HEK293T (cell line): ENCODE data around the gene CYP27C1.

Experiments
- CTCF ChIA-PET: fragments of 350-600 bp; formaldehyde crosslinking; extraction: SDS; loops from one replicate; lab custom pipeline; 2021; ENCODE audit warnings: antibody characterized with exemption, inconsistent platforms; lab: Yijun Ruan, JAX
- POLR2A ChIA-PET: fragments of 350-600 bp; formaldehyde crosslinking; extraction: SDS; loops from one replicate; lab custom pipeline; 2020; ENCODE audit warnings: antibody characterized with exemption, inconsistent platforms; lab: Yijun Ruan, JAX
- DNase-seq: peaks from one replicate; pipeline ENCODE4 v3.0.0; 2012; ENCODE audit warnings: mixed read lengths; ENCODE audit errors: extremely low spot score
- ARNT ChIP-seq: fragments of 450-650 bp; IDR thresholded peaks from 2 replicates; pipeline ENCODE4 v1.6.1; 2017; ENCODE audit warnings: mild to moderate bottlenecking
- BHLHE40 ChIP-seq: fragments of 450-650 bp; IDR thresholded peaks from 2 replicates; pipeline ENCODE4 v1.6.1; 2016; ENCODE audit warnings: mild to moderate bottlenecking, moderate library complexity, borderline replicate concordance
- CTBP1 ChIP-seq: fragments of 450-650 bp; IDR thresholded peaks from 2 replicates; pipeline ENCODE4 v1.6.1; 2016; ENCODE audit warnings: borderline replicate concordance
- ELF4 ChIP-seq: fragments of 450-650 bp; IDR thresholded peaks from 2 replicates; pipeline ENCODE4 v1.6.1; 2017; ENCODE audit warnings: antibody characterized with exemption
- FOXA1 ChIP-seq: fragments of 450-650 bp; IDR thresholded peaks from 2 replicates; pipeline ENCODE4 v1.6.1; 2016; ENCODE audit warnings: mild to moderate bottlenecking
- FOXK2 ChIP-seq: fragments of 450-650 bp; IDR thresholded peaks from 2 replicates; pipeline ENCODE4 v1.6.1; 2016; ENCODE audit warnings: mild to moderate bottlenecking
- FOXM1 ChIP-seq: fragments of 450-650 bp; IDR thresholded peaks from 2 replicates; pipeline ENCODE4 v1.6.1; 2017; ENCODE audit warnings: mild to moderate bottlenecking, borderline replicate concordance
- HDGF ChIP-seq: fragments of 450-650 bp; IDR thresholded peaks from 2 replicates; pipeline ENCODE4 v1.6.1; 2017; ENCODE audit warnings: antibody characterized with exemption, borderline replicate concordance
- L3MBTL2 ChIP-seq: fragments of 450-650 bp; conservative IDR thresholded peaks from 2 replicates; pipeline ENCODE4 v1.6.1; 2016; ENCODE audit warnings: mild to moderate bottlenecking
- LEF1 ChIP-seq: fragments of 450-650 bp; IDR thresholded peaks from 2 replicates; pipeline ENCODE4 v1.6.1; 2017; ENCODE audit warnings: mild to moderate bottlenecking, borderline replicate concordance
- NFRKB ChIP-seq: fragments of 450-650 bp; IDR thresholded peaks from 2 replicates; pipeline ENCODE4 v1.6.1; 2016; ENCODE audit warnings: mild to moderate bottlenecking, moderate library complexity
- SP1 ChIP-seq: fragments of 450-650 bp; IDR thresholded peaks from 2 replicates; pipeline ENCODE4 v1.6.1; 2017
- SUZ12 ChIP-seq: fragments of 450-650 bp; IDR thresholded peaks from 2 replicates; pipeline ENCODE4 v1.6.1; 2016; ENCODE audit warnings: mild to moderate bottlenecking
- TARDBP ChIP-seq: fragments of 450-650 bp; IDR thresholded peaks from 2 replicates; pipeline ENCODE4 v1.6.1; 2016
- ZNF384 ChIP-seq: fragments of 450-650 bp; IDR thresholded peaks from 2 replicates; pipeline ENCODE4 v1.6.1; 2016
- TF ChIP-seq, protein P1 (sequence below): fragments of 450-650 bp; IDR thresholded peaks from 2 replicates; pipeline ENCODE4 v1.6.1; 2016

Gene CYP27C1

DNA sequence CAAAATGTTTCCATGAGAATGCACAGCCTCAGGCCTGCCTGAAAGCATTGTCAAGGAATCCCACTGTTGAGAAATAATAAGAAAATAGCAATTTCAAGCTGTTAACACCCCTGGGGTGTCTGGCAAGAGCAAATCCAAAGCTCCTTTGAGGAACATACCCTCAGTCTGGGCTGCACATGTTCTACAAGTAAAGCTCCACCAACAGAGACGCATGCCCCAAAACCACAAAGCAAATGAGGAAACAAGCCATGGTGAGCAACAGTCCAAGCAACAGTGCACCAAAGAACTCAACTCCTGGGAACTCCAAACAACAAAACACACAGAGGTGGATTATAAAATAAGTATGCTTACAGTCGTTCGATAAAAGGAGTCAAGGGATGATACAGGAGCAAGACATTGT lies 40.3 kb downstream of the CYP27C1 start:
- ChIA-PET CTCF (no interaction called here), POLR2A (no interaction called here)
- DNase-seq = no peak
- no peak for TF ChIP-seq SUZ12
- no peak for TF ChIP-seq BHLHE40
- TF ChIP-seq, protein P1, sequence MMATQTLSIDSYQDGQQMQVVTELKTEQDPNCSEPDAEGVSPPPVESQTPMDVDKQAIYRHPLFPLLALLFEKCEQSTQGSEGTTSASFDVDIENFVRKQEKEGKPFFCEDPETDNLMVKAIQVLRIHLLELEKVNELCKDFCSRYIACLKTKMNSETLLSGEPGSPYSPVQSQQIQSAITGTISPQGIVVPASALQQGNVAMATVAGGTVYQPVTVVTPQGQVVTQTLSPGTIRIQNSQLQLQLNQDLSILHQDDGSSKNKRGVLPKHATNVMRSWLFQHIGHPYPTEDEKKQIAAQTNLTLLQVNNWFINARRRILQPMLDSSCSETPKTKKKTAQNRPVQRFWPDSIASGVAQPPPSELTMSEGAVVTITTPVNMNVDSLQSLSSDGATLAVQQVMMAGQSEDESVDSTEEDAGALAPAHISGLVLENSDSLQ = no peak
- TF ChIP-seq FOXA1 = no peak
- TF ChIP-seq HDGF = no peak
- TF ChIP-seq FOXK2 = no peak
- no peak for TF ChIP-seq ARNT
- TF ChIP-seq SP1 = no peak
- no peak for TF ChIP-seq TARDBP
- TF ChIP-seq NFRKB = no peak
- TF ChIP-seq ELF4 = no peak

DNA sequence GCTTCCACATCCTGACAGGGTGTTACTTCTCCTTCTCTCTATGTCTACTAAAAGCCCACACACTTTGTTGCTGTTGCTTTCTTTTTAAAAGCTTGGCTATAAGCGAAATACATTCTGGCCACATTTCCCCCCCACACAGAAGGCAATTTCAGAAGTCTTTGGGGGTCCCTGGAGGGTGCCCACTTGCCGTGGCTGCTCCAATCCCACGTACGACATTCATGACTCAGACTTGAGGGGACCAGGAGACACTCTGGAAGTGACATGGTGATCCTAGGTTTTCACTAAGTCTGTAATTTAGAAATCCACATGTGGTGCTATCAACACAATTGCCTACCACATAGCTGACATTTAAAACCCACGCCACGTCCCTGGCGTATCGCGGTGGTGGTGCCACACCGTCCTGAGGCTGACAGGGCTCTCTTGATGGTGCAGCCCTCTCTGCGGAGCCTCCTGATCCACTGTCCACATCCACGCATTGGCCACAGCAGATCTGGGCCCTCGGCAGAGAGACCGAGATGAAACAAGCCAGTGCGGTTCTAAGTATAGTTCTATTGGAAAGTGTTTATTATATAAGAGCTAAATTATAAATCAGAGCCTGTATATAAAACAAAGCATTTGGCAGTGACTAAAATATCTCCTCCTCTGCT lies 42.4 kb downstream of the CYP27C1 start:
- POLR2A ChIA-PET = no interaction called here
- DNase-seq = no peak
- no peak for TF ChIP-seq ZNF384
- TF ChIP-seq FOXM1 = no peak
- no peak for TF ChIP-seq SP1
- TF ChIP-seq CTBP1 = no peak
- no peak for TF ChIP-seq ARNT
- no peak for TF ChIP-seq FOXA1
- no peak for TF ChIP-seq HDGF
- TF ChIP-seq L3MBTL2 = no peak
- no peak for TF ChIP-seq BHLHE40
- TF ChIP-seq, protein P1 = no peak
- no peak for TF ChIP-seq SUZ12
- no peak for TF ChIP-seq TARDBP
- no peak for TF ChIP-seq FOXK2
- TF ChIP-seq LEF1 = no peak
- CTCF ChIA-PET = no interaction called here

DNA sequence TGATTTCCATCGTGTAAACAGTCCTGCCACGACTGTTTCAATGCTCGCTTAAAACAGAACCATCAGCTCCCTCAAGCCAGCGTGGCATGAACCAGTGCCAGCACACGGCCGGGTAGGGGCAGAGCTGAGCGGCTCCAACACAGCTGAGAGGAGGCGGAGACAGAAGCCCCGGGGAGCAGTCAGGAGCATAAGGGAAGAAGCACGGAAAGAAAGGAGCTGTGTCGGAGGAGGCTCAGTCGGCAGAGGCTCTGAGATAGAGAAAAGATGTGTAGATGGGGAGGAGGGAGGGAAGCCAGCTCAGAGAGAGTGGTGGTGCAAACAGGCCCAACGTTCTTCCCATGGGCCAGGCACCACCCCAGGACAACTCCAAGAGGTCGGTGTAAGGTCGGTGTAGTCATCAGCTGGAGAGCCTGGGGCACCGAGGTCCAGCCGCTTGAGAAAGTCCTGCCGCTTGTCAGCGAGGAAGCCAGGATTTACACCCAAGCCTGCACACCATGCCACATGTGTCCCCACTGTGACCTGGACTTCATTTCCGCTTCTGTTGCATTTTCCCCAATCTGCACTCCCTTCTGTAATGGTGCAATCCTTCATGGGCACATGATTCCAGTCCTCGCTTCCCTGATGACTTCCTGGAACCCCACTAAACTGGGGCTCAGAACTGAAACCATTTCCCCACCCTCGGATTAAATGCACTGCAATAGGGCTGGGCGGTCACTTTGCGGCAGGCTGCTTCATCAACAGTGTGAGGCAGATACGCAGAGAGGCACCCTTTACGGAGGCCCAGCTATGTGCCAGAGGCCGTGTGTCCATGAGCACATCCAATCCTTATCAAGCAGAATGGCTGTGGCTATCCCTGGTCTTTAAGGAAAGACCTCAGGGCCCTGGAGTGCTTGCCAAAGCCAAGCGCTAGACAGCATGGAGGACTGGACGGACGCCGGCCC lies 43.5 kb downstream of the CYP27C1 start:
- ChIA-PET CTCF (no interaction called here), POLR2A (no interaction called here)
- DNase-seq = no peak
- TF ChIP-seq FOXA1 (no peak), LEF1 (no peak), ELF4 (no peak), L3MBTL2 (no peak), ZNF384 (no peak)

DNA sequence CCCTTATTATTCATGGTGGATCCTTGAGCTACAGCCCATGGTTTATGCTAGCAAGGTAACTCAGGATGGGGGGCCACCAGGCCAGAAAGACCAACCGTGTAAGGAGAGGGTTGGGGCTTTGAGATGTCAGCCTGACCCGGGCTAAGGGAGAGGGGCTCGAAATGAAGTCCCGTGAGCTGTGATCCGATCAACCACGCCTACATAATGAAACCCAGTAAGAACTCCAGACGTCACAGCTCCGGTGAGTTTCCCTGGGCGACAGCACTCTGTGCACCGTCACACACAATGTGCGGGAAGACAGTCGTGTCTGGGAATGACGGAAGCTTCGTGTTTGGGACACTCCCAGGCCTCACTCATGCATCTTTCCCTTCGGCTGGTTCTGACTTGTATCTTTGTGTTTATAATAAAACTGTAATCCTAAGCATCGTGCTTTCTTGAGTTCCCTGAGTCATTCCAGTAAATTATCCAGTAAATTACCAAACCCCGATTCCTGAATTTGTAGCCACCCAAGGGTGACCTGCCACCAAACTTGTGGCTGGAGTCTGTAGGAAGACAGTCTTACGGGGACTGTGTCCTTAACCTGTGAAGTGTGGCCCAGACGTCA lies 44.2 kb downstream of the CYP27C1 start:
- CTCF ChIA-PET = interaction anchor here (1.1 kb wide), 1 partner anchor 108 kb away, joined by 3 read pairs; no protein-coding TSS in a partner anchor
- POLR2A ChIA-PET = interaction anchor here (1.3 kb wide), 1 partner anchor 118 kb away, joined by 3 read pairs; the partner anchor contains the start of gene ERCC3
- TF ChIP-seq BHLHE40 (no peak), NFRKB (no peak), ARNT (no peak), ELF4 (no peak), FOXA1 (no peak), LEF1 (no peak), ZNF384 (no peak), TARDBP (no peak), SP1 (no peak), HDGF (no peak), SUZ12 (no peak), CTBP1 (no peak), FOXK2 (no peak), L3MBTL2 (no peak), FOXM1 (no peak)
- TF ChIP-seq, protein P1 = no peak
- no peak for DNase-seq

DNA sequence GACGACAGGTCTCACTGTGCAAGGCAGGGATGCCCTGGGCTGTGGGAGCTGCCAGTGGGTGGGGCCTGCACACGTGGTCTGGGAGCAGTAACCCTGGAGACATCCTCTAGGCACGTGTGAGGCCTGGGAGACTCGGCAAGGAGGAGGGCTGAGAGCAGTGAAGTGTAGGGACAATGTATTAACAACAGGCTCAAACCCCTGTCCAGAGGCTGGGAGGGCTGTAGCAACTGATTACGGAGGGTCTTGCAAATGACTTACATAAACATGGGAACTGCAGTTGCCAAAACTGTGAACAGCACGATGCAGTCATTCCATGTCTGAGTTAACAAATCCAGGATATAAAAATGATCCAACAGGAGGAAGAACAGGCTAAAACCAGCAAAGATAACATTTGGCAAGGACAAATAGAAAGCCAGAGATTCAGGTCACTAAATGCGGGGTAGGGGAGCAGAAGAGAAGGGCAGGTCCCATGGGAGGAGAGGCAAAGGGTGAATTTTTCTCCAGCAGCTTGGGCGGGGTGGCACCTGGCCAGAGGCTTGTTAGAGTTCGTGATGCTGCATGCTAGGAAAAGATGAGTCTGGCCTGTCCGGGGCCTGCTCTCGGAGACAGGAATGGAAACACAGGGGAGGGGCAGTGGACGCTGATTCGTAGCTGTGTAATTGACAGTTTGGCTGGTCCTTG lies 44.9 kb downstream of the CYP27C1 start:
- CTCF ChIA-PET = interaction anchor here (1.1 to 1.3 kb wide), 2 partner anchors 107 kb away, joined by 3 to 4 read pairs; no protein-coding TSS in a partner anchor
- POLR2A ChIA-PET = interaction anchor here (1.3 kb wide), 1 partner anchor 119 kb away, joined by 3 read pairs; the partner anchor contains the start of gene ERCC3
- TF ChIP-seq ELF4 (no peak), FOXA1 (no peak), SP1 (no peak), TARDBP (no peak), ZNF384 (no peak), LEF1 (no peak), CTBP1 (no peak), HDGF (no peak), FOXK2 (no peak), FOXM1 (no peak), BHLHE40 (no peak), SUZ12 (no peak), ARNT (no peak), L3MBTL2 (no peak)
- TF ChIP-seq, protein P1 = no peak
- no peak for DNase-seq
